Endodermal cell (in vitro differentiated cells): ENCODE measurements around the gene C3orf70. TPM values are rescaled to one million over a fixed set of nuclear protein-coding genes. Genes with fewer than 3 reads are reported as not detected.

Source experiments
- DNase-seq: peaks from one replicate; pipeline ENCODE4 v3.0.0-alpha.2; 2017
- H3K27ac ChIP-seq: 2 replicates; pipeline ENCODE4 v1.5.1; 2013; ENCODE audit warnings: mild to moderate bottlenecking, low read depth, low read length, moderate library complexity
- H3K27me3 ChIP-seq: 2 replicates; pipeline ENCODE4 v1.6.1; 2013; ENCODE audit warnings: mild to moderate bottlenecking, low read length, moderate library complexity; ENCODE audit not compliant: insufficient read depth, control insufficient read depth, poor library complexity, severe bottlenecking
- H3K36me3 ChIP-seq: 2 replicates; pipeline ENCODE4 v1.7.0; 2013; ENCODE audit warnings: mild to moderate bottlenecking, low read length, moderate library complexity; ENCODE audit not compliant: control insufficient read depth, insufficient read depth
- H3K4me1 ChIP-seq: one replicate; pipeline ENCODE4 v1.7.0; 2013; ENCODE audit warnings: low read length; ENCODE audit not compliant: control insufficient read depth, insufficient read depth
- H3K4me3 ChIP-seq: 2 replicates; pipeline ENCODE4 v1.5.1; 2013; ENCODE audit warnings: mild to moderate bottlenecking, low read length, moderate library complexity
- H3K9ac ChIP-seq: 2 replicates; pipeline ENCODE4 v1.6.1; 2013; ENCODE audit warnings: mild to moderate bottlenecking, low read length, moderate library complexity; ENCODE audit not compliant: poor library complexity, severe bottlenecking; ENCODE audit errors: extremely low read depth
- H3K9me3 ChIP-seq: 2 replicates; pipeline ENCODE4 v1.6.1; 2013; ENCODE audit warnings: mild to moderate bottlenecking, low read length, moderate library complexity; ENCODE audit not compliant: control insufficient read depth
- H3K27ac Mint-ChIP-seq: 2 replicates; pipeline ENCODE4 v1.8.0; 2020; ENCODE audit warnings: mixed read lengths
- H3K27me3 Mint-ChIP-seq: 2 replicates; pipeline ENCODE4 v1.8.0; 2021; ENCODE audit warnings: mild to moderate bottlenecking, mixed read lengths; ENCODE audit not compliant: insufficient read depth
- H3K36me3 Mint-ChIP-seq: 2 replicates; pipeline ENCODE4 v1.8.0; 2020; ENCODE audit warnings: low read depth, mixed read lengths
- H3K4me1 Mint-ChIP-seq: 2 replicates; pipeline ENCODE4 v1.8.0; 2020; ENCODE audit warnings: mixed read lengths
- H3K4me3 Mint-ChIP-seq: 2 replicates; pipeline ENCODE4 v1.8.0; 2020; ENCODE audit warnings: mild to moderate bottlenecking, moderate library complexity, mixed read lengths
- H3K9me3 Mint-ChIP-seq: 2 replicates; pipeline ENCODE4 v1.8.0; 2020; ENCODE audit warnings: mild to moderate bottlenecking, mixed read lengths
- WGBS, 2 experiments: methylation state at CpG; one replicate each; pipeline versions ENCODE4 v1.1.5 to v1.1.7; 2013; ENCODE audit warnings: missing lambda C conversion rate in 2 of 2, mixed read lengths in 1 of 2; ENCODE audit not compliant: insufficient coverage in 1 of 2, insufficient read length in 1 of 2; 5-methylcytosine and 5-hydroxymethylcytosine counted together
- total RNA-seq, 2 donors: library from RNA; stranded (reverse); fragmentation: NEBNext Ultra II Directional in 1 of 2; extraction: Animal tissue kit (Norgen Biotek cat#: 25700) in 1 of 2; gene quantifications; 2 replicates in 1 of 2; 3 replicates in 1 of 2; pipeline ENCODE4 v1.2.1, GENCODE V29; 2021
- TF ChIP-seq, protein P1 (sequence below): fragments of 200-600 bp; sonication (generic); conservative IDR thresholded peaks from 2 replicates; pipeline ENCODE4 v1.5.0; 2021; ENCODE audit warnings: antibody characterized with exemption, mild to moderate bottlenecking

Gene C3orf70
- total RNA-seq, 2 donors from 2014 or later: 0.88 to 5.0 TPM

DNA sequence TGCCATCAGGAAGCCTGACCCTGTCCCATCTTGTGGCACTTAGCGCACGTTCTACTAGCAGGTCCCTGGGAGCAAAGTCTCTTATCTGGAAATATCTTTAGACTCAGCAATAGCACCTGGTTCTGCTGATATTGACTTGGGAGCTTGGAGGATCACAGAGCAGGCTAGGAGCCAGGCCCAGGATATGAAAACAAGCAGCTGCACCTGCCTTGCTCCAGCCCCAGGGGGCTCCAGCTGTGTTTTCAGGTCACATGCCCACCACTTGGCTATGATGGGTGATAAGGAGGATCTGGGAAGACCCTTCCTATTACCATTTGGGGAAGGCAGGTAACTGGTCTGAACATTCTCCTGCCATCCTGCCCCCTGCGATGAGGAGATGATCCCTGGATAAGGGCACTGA lies 87.8 kb downstream of the C3orf70 start:
- 87 to 94% methylated on average over 2 to 3 of the region's 3 CpGs for WGBS, 2 experiments
- H3K36me3 Mint-ChIP-seq: no peaks in the 10 kb centered on the region
- H3K27me3 Mint-ChIP-seq: no peaks in the 10 kb centered on the region
- no peak overlapping the region for H3K27ac Mint-ChIP-seq
- Histone ChIP-seq H3K9ac (no peak overlapping the region), H3K27me3 (no peaks in the 10 kb centered on the region), H3K4me1 (no peaks in the 10 kb centered on the region), H3K36me3 (no peaks in the 10 kb centered on the region), H3K9me3 (peaks cover 15% of the 10 kb centered on the region), H3K27ac (no peak overlapping the region), H3K4me3 (no peak overlapping the region)
- peaks cover 18% of the 10 kb centered on the region for H3K9me3 Mint-ChIP-seq
- peak; percentile 65 for DNase-seq
- no peak overlapping the region for H3K4me3 Mint-ChIP-seq
- TF ChIP-seq, protein P1, sequence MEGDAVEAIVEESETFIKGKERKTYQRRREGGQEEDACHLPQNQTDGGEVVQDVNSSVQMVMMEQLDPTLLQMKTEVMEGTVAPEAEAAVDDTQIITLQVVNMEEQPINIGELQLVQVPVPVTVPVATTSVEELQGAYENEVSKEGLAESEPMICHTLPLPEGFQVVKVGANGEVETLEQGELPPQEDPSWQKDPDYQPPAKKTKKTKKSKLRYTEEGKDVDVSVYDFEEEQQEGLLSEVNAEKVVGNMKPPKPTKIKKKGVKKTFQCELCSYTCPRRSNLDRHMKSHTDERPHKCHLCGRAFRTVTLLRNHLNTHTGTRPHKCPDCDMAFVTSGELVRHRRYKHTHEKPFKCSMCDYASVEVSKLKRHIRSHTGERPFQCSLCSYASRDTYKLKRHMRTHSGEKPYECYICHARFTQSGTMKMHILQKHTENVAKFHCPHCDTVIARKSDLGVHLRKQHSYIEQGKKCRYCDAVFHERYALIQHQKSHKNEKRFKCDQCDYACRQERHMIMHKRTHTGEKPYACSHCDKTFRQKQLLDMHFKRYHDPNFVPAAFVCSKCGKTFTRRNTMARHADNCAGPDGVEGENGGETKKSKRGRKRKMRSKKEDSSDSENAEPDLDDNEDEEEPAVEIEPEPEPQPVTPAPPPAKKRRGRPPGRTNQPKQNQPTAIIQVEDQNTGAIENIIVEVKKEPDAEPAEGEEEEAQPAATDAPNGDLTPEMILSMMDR: peak; percentile 60
- no peaks in the 10 kb centered on the region for H3K4me1 Mint-ChIP-seq

DNA sequence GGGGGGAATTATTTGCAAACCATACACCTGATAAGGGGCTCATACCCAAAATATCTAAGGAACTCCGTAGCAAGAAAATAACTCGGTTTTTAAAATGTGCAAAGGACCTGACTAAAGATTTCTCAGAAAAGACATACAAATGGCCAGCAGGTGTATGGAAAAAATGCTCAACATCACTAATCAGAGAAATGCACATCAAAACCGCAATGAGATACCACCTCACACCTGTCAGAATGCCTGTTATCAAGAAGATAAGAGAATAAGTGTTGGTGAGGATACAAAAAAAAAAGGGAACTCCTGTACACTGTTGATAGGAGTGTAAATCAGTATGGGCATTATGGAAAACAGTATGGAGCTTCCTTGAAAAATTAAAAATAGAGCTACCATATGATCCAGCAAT lies 89.4 kb downstream of the C3orf70 start:
- no peaks in the 10 kb centered on the region for H3K4me1 Mint-ChIP-seq
- TF ChIP-seq, protein P1: no peak
- DNase-seq: no peak
- Histone ChIP-seq H3K4me3 (no peak overlapping the region), H3K9ac (no peak overlapping the region), H3K27me3 (no peaks in the 10 kb centered on the region), H3K27ac (no peak overlapping the region), H3K4me1 (no peaks in the 10 kb centered on the region), H3K9me3 (peaks cover 15% of the 10 kb centered on the region), H3K36me3 (no peaks in the 10 kb centered on the region)
- H3K9me3 Mint-ChIP-seq: peaks cover 30% of the 10 kb centered on the region
- no peaks in the 10 kb centered on the region for H3K36me3 Mint-ChIP-seq
- 86 to 87% methylated on average over 2 to 3 of the region's 3 CpGs for WGBS, 2 experiments
- no peak overlapping the region for H3K27ac Mint-ChIP-seq
- H3K4me3 Mint-ChIP-seq: no peak overlapping the region
- no peaks in the 10 kb centered on the region for H3K27me3 Mint-ChIP-seq

DNA sequence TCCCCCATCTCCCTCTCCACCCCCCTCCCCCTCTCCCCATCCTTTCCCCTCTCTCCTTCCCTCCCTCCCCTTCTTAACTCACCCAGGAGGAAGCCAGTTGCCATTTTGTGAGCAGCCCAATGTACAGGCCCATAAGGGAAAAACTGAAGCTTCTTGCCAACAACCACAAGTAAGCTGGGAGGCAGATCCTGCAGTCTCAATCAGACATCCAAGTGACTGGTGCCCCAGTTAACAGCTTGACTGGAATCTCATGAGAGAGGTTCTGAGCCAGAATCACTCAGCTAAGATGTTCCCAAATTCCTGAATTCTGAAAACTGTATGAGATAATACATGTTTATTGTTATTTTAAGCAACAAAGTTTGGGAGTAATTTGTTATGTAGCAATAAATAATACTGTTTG lies 90.7 kb downstream of the C3orf70 start:
- Mint-ChIP-seq H3K4me1 (no peaks in the 10 kb centered on the region), H3K27me3 (no peaks in the 10 kb centered on the region), H3K9me3 (peaks cover 41% of the 10 kb centered on the region), H3K4me3 (no peak overlapping the region), H3K27ac (no peak overlapping the region), H3K36me3 (peaks cover under 1% of the 10 kb centered on the region)
- H3K27me3 ChIP-seq: no peaks in the 10 kb centered on the region
- H3K4me3 ChIP-seq: no peak overlapping the region
- TF ChIP-seq, protein P1: no peak
- H3K27ac ChIP-seq: no peak overlapping the region
- no peaks in the 10 kb centered on the region for H3K4me1 ChIP-seq
- H3K9me3 ChIP-seq: peaks cover 26% of the 10 kb centered on the region
- no peaks in the 10 kb centered on the region for H3K36me3 ChIP-seq
- no peak for DNase-seq
- no peak overlapping the region for H3K9ac ChIP-seq
